MG63 (cell line): ENCODE data around the gene GLG1. TPM values are rescaled to one million over a fixed set of nuclear protein-coding genes. Genes with fewer than 3 reads are reported as not detected.

Source experiments
- DNase-seq: peaks from one replicate; pipeline ENCODE4 v3.0.0-alpha.2; 2020
- H3K27me3 ChIP-seq: fragments of 250-450 bp; sonication (Bioruptor Pico); 2 replicates; pipeline ENCODE4 v1.5.1; 2020; ENCODE audit warnings: mild to moderate bottlenecking, moderate library complexity
- H3K36me3 ChIP-seq: fragments of 250-450 bp; sonication (Bioruptor Pico); 2 replicates; pipeline ENCODE4 v1.5.1; 2020; ENCODE audit warnings: mild to moderate bottlenecking, moderate library complexity
- H3K4me3 ChIP-seq: fragments of 250-450 bp; sonication (Bioruptor Pico); 2 replicates; pipeline ENCODE4 v1.5.1; 2020; ENCODE audit warnings: mild to moderate bottlenecking, moderate library complexity
- H3K9me3 ChIP-seq: fragments of 250-450 bp; sonication (Bioruptor Pico); 2 replicates; pipeline ENCODE4 v1.5.1; 2020; ENCODE audit warnings: mild to moderate bottlenecking, moderate library complexity
- total RNA-seq: library from RNA; depleted of rRNA; stranded (reverse); fragments of >200 nt; shearing (Covaris generic); gene quantifications from 2 replicates; pipeline ENCODE4 v1.2.3, GENCODE V29; 2014; ENCODE audit warnings: low replicate concordance

Gene GLG1
- total RNA-seq, 1 experiment from 2014 or later, result 29.4 TPM

GRCh38 chr16:74585846-74586443, 21.0 kb downstream of the GLG1 start:
- Histone ChIP-seq H3K36me3 (no peaks in the 10 kb centered on the region), H3K9me3 (no peaks in the 10 kb centered on the region), H3K27me3 (no peaks in the 10 kb centered on the region), H3K4me3 (no peak overlapping the region)
- no peak for DNase-seq

GRCh38 chr16:74583926-74584666, 22.8 kb downstream of the GLG1 start:
- H3K36me3 ChIP-seq, result no peaks in the 10 kb centered on the region
- no peaks in the 10 kb centered on the region for H3K27me3 ChIP-seq
- no peak for DNase-seq
- H3K4me3 ChIP-seq, result peak overlapping the region; percentile 43
- H3K9me3 ChIP-seq, result no peaks in the 10 kb centered on the region

DNA sequence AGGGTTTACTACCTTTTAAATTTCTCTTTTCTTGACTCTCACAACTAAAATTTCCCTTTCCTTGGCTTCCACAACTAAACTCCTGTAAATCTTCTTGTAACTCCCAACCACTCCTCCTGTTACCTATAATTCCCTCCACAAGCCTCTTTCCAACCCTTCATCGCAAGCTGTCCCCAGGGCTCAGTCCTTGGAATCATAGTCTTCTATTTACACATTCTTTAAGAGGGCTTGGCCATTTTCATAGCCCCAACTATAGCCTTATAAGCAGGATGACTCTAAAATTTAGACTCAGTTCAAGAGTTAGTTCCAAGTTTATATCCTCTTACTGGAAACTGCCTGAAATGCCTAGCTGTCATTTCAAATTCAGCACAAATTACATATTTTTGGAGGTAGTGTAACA, 23.9 kb downstream of the GLG1 start:
- Histone ChIP-seq H3K9me3 (no peaks in the 10 kb centered on the region), H3K36me3 (no peaks in the 10 kb centered on the region), H3K4me3 (no peak overlapping the region), H3K27me3 (no peaks in the 10 kb centered on the region)
- no peak for DNase-seq

DNA sequence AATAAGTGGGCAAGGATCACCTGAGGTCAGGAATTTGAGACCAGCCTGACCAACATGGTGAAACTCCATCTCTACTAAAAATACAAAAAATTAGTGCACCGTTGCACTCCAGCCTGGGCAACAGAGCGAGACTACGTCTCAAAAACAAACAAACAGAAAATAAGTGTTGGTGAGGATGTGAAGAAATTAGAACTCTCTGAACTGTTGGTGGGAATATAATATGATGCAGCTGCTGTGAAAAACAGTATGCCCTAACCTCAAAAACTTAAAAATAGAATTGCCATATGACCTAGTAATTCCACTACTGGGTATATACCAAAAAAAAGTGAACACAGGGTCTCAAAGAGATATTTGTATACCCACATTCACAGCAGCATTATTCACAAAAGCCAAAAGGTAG, 26.1 kb downstream of the GLG1 start:
- Histone ChIP-seq H3K9me3 (no peaks in the 10 kb centered on the region), H3K4me3 (no peak overlapping the region), H3K36me3 (no peaks in the 10 kb centered on the region), H3K27me3 (no peaks in the 10 kb centered on the region)
- DNase-seq, result no peak

DNA sequence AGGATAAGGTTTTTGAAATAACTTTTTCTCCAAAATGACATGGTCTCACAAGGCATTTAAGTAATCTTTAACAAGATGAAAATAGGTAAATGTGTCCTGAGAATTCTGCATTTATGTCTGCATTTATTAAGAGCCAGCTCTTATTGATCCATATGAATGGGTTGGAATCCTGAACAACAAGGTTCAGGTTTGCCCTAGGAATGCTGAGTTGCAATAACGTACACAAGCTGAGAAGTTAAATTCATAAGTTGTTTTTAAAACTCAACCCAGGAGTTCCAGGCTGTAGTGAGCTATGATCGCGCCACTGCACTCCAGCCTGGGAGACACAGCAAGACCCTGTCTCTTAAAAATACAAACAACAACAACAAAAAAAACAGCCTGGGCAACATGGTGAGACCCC, 28.1 kb downstream of the GLG1 start:
- DNase-seq, result no peak
- no peaks in the 10 kb centered on the region for H3K27me3 ChIP-seq

GRCh38 chr16:74578433-74578832, 28.5 kb downstream of the GLG1 start:
- Histone ChIP-seq H3K4me3 (no peak overlapping the region), H3K9me3 (no peaks in the 10 kb centered on the region)
- no peak for DNase-seq

More for the DNA sequence above, 28.1 kb downstream of the GLG1 start:
- Histone ChIP-seq H3K36me3 (no peaks in the 10 kb centered on the region), H3K4me3 (no peak overlapping the region), H3K9me3 (no peaks in the 10 kb centered on the region)

DNA sequence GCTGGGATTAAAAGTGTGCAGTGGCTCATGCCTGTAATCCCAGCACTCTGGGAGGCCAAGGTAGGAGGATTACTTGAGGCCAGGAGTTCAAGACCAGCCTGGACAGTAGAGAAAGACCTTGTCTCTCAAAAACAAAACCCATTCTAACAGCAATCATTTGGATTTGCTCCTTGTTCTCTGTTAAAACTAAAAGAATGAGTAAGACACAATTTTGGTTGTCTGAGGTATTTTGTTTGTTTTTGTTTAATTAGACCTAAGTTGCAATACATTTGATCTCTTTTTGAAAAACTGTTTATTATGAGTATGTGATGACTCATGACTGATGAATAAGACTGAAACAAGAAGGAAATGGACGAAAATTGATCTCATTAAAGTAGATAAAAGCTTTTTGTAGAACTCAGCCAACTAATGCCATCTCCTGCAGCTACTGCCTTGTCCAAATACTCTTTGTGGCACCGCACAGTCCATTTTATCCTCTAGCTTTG, 29.0 kb downstream of the GLG1 start:
- no peaks in the 10 kb centered on the region for H3K27me3 ChIP-seq
- peak; percentile 35 for DNase-seq
- no peak overlapping the region for H3K4me3 ChIP-seq
- no peaks in the 10 kb centered on the region for H3K36me3 ChIP-seq
- no peaks in the 10 kb centered on the region for H3K9me3 ChIP-seq

More at GRCh38 chr16:74578433-74578832, 28.5 kb downstream of the GLG1 start:
- Histone ChIP-seq H3K36me3 (no peaks in the 10 kb centered on the region), H3K27me3 (no peaks in the 10 kb centered on the region)

GRCh38 chr16:74575807-74576643, 30.9 kb downstream of the GLG1 start:
- Histone ChIP-seq H3K27me3 (no peaks in the 10 kb centered on the region), H3K36me3 (no peaks in the 10 kb centered on the region), H3K9me3 (no peaks in the 10 kb centered on the region), H3K4me3 (no peak overlapping the region)
- no peak for DNase-seq

DNA sequence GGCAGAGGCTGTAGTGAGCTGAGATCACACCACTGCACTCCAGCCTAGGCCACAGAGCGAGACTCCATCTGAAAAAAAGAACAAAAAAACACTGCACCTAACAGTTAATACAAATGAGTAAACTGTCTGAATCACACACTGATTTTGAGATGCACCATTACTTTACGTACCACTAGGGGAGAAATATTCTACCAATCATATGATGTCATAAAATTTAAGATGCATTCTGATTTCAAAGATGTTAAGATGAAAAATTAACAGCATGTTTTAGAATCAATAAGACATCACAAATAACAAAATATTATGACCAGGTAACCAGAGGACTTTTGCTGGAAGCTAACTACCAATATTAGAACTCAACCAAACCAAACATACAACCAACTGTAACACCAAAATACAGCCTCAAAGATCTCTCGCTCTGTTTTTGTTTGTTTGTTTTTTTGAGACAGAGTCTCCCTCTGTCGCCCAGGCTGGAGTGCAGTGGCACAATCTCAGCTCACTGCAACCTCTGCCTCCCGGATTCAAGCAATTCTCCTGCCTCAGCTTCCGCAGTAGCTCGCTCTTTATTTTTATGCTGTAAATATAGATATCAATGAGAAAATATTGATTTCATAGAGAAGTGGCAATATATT, 31.6 kb downstream of the GLG1 start:
- no peak overlapping the region for H3K4me3 ChIP-seq
- no peak for DNase-seq
- H3K9me3 ChIP-seq, result no peaks in the 10 kb centered on the region
- H3K36me3 ChIP-seq, result no peaks in the 10 kb centered on the region
- no peaks in the 10 kb centered on the region for H3K27me3 ChIP-seq

GRCh38 chr16:74574146-74574545, 32.8 kb downstream of the GLG1 start:
- Histone ChIP-seq H3K36me3 (no peaks in the 10 kb centered on the region), H3K4me3 (no peak overlapping the region), H3K27me3 (no peaks in the 10 kb centered on the region), H3K9me3 (no peaks in the 10 kb centered on the region)
- DNase-seq, result no peak

GRCh38 chr16:74573622-74574021, 33.3 kb downstream of the GLG1 start:
- Histone ChIP-seq H3K4me3 (no peak overlapping the region), H3K36me3 (no peaks in the 10 kb centered on the region), H3K27me3 (no peaks in the 10 kb centered on the region), H3K9me3 (no peaks in the 10 kb centered on the region)
- DNase-seq, result no peak

DNA sequence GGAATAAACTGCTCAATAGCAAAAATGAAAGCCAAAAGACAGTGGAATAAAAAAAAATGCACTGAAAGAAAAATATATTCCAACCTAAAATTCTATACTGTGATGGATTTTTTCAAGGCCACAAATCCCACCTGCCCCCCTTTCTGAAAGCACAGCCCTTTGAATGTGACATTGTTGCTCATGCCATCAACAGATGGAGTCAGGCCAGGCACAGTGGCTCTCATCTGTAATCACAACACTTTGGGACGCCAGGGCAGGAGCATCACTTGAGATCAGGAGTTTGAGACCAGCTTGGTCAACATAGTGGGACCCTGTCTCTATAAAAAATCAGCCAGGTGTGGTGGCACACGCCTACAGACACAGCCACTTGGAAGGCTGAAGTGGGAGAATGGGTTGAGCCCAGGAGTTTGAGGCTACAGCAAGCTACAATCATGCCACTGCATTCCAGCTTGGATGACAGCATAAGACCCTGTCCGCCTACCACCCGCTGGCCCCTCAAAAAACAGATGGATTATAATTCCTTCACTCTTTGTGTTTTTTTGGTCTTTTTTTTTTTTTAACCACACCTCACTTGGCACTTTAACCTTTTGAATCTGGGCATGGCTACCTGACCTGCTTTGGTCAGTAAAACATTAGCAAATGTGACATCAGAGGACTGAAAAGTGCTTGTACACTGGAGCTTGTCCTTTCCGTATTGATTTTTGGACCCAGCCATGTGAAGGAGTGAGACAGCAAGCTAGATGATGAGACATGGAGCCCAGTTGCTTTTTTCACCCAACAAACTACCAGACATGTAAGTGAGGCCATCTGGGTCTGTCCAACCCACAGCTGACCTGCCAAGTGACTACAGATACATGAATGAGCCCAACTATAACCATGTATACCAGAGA, 36.3 kb downstream of the GLG1 start:
- no peak for DNase-seq

DNA sequence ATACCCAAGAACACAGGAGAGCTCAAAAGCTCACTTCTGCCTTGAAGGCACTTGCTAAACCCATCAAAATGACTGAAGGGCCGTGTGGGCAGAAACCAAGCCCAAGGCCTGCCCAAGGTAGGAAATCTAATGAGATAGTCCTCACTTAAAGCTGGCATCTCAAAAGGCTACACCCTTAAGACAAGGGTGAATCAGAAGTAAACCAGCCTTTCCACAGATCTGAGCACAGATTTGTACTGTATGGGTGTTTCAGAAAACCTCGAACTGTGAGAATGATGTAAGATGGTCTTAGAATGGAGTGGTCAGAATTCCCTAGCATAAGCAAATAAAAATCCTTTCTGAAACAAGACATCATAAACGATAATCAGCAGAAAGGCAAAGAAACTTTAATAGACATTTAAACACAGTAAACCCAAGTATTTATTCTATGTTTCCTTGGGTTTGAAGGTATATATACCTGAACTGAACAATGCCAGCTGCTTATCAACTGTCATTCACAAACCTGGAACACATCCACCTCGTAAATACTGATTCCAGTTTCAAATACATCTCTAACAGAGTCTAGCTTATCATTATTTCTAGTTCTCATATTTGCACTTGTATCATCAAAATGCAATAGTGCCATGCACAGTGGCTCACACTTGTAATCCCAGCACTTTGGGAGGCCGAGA, 37.8 kb downstream of the GLG1 start:
- no peak for DNase-seq
- Histone ChIP-seq H3K36me3 (no peaks in the 10 kb centered on the region), H3K27me3 (no peaks in the 10 kb centered on the region), H3K4me3 (no peak overlapping the region), H3K9me3 (no peaks in the 10 kb centered on the region)

More for the DNA sequence above, 36.3 kb downstream of the GLG1 start:
- H3K9me3 ChIP-seq, result no peaks in the 10 kb centered on the region
- no peaks in the 10 kb centered on the region for H3K27me3 ChIP-seq
- H3K4me3 ChIP-seq, result no peak overlapping the region
- H3K36me3 ChIP-seq, result no peaks in the 10 kb centered on the region

DNA sequence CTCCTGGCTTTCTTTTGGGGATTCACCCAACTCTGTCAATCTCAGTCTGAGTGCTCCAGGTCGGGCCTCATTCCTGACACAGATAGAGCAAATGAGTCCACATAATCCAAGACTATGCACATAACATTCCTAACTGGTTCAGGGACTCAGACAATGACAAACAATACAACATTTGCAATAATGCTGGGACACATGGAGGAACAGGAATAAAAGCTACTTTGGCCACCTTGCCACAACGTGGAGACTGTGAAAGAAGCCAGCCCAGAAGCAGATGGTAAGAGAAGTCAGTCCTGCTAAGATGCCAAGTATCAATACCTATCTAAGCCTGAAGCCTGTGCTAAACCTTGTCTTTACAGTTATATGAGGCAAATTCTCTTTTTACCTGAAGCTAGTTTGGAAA, 39.0 kb downstream of the GLG1 start:
- H3K27me3 ChIP-seq, result no peaks in the 10 kb centered on the region
- H3K4me3 ChIP-seq, result no peak overlapping the region
- H3K9me3 ChIP-seq, result no peaks in the 10 kb centered on the region
- no peaks in the 10 kb centered on the region for H3K36me3 ChIP-seq
- no peak for DNase-seq

DNA sequence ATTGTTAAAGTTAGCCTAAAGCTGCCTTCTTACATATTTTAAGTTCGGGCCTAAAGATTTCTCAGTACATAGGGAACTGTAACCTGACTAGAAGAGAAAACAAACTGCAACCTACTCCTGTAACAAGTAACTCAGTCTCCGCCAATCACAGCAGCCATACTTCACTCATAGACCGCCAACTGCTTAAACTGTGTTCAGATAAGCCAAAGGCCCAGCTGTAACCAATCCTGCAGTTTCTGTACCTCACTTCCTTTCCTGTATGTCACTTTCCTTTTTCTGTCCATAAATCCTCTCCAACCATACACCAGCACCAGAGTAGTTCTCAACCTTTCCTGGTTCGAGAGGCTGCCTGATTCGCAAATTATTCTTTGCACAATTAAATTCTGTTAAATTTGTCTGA, 41.5 kb downstream of the GLG1 start:
- Histone ChIP-seq H3K36me3 (no peaks in the 10 kb centered on the region), H3K4me3 (no peak overlapping the region), H3K9me3 (no peaks in the 10 kb centered on the region), H3K27me3 (no peaks in the 10 kb centered on the region)
- no peak for DNase-seq
